Stimulated activated CD8-positive, alpha-beta memory T cell treated with anti-CD3 and anti-CD28 coated beads, Interleukin-15, amount 100 ng/mL, for 48 hours (primary cell): ENCODE measurements around the gene BCAS4.
"Not testable (repeated sequence)": the region's sequence is repeated elsewhere in the genome, so short reads cannot be mapped to it uniquely, and the experiment has no call there.

ENCODE experiments used
- DNase-seq, 2 donors: peaks; one replicate each; pipeline ENCODE4 v3.0.0-alpha.2; 2020; ENCODE audit warnings: low read depth in 2 of 2

BCAS4 gene

GRCh38 chr20:50771419-50772080 is 23.3 kb upstream of the BCAS4 start:
- not testable (repeated sequence) for DNase-seq

DNA sequence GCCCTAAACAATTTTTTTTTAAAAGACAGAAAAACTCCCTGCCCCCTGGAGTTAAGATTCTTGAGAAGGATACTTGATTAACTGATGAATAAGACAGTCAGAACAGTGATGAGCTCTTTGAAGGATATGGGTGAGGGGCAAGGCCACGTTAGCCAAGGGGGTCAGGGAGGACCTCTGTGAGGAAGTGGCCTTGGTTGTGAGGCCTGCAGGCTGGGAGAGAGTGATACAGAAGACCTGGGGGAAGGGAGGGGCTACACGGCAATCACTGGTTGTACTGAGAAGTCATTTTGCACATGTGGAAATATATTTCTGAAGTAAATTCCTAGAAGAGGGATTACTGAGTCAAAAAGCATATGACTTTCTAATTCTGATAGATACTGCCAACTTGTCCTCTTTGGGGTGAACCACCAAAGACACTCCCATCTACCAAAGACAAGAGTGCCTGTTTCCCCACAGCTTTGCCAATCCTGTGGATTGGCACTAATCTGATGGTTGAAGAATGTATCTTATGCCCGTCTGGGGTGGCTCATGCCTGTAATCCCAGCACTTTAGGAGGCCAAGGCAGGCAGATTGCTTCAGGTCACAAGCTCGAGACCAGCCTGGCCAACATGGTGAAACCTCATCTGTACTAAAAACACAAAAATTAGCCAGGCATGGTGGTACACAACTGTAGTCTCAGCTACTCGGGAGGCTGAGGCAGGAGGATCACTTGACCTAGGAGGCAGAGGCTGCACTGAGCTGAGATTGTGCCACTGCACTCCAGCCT is 22.3 kb upstream of the BCAS4 start:
- no peak for DNase-seq

GRCh38 chr20:50774515-50774914 is 20.3 kb upstream of the BCAS4 start:
- no peak for DNase-seq

- no peak for DNase-seq
These were observed 18.6 kb upstream of the BCAS4 start for GRCh38 chr20:50776122-50776817.

GRCh38 chr20:50777373-50777772 is 17.5 kb upstream of the BCAS4 start:
- DNase-seq = no peak

DNA sequence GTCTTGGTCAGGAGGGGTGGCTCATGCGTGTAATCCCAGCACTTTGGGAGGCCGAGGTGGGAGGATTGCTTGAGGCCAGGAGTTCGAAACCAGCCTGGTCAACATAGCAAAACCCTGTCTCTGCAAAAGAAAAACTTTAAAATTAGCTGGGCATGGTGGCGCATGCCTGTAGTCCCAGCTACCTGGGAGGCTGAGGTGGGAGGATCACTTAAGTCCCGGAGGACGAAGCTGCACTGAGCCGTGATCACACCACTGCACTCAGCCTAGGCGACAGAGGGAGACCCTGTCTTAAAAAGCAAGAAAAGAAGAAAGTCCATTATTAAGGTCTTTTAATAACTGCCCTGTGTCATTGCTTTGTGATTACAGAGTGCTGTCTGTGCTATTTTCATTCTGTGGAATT is 15.9 kb upstream of the BCAS4 start:
- DNase-seq = not testable (repeated sequence)

- no peak for DNase-seq
These were observed 11.5 kb upstream of the BCAS4 start for GRCh38 chr20:50783390-50783789.

- DNase-seq = no peak
These were observed 11.0 kb upstream of the BCAS4 start for GRCh38 chr20:50783903-50784302.

DNA sequence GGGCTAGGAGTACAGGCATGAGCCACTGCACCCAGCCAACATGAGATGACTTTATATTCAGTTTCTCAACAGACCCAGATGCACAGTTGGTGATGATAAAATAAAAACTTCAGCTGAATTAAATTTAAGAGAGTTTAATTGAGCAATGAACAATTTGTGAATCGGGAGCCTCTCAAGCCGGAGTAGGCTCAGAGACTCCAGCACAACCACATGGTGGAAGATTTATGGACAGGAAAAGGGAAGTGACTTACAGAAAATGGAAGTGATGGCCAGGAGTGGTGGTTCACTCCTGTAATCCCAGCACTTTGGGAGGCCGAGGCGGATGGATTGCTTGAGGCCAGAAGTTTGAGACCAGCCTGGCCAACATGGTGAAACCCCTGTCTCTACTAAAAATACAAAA is 10.4 kb upstream of the BCAS4 start:
- DNase-seq = no peak

DNA sequence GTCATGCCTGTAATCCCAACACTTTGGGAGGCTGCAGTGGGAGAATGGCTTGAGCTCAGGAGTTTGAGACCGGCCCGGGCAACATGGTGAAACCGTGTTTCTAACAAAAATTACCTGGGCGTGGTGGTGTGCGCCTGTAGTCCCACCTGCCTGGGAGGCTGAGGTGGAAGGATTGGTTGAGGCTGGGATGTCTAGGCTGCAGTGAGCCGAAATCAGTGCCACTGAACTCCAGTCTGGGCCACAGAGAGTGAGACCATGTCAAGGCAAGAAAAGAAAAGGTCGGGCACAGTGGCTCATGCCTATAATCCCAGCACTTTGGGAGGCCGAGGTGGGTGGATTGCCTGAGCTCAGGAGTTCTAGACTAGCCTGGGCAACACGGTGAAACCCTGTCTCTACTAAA is 8.2 kb upstream of the BCAS4 start:
- DNase-seq = no peak

DNA sequence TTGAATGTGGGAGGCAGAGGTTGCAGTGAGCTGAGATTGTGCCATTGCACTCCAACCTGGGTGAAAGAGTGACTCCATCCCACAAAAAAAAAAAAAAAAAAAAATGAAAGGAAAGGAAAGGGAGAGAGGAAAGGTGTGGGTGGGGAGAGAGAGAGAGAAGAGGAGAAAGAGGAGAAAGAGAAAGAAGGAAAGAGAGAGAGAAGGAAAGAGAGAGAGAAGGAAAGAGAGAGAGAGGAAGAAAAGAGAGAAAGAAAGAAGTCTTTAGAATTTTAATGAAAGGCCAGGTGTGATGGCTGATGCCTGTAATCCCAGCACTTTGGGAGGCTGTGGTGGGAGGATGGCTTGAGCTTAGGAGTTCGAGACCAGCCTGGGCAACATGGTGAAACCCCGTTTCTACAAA is 7.7 kb upstream of the BCAS4 start:
- DNase-seq = no peak

- DNase-seq = no peak
These were observed 6.5 kb upstream of the BCAS4 start for GRCh38 chr20:50788045-50788991.

DNA sequence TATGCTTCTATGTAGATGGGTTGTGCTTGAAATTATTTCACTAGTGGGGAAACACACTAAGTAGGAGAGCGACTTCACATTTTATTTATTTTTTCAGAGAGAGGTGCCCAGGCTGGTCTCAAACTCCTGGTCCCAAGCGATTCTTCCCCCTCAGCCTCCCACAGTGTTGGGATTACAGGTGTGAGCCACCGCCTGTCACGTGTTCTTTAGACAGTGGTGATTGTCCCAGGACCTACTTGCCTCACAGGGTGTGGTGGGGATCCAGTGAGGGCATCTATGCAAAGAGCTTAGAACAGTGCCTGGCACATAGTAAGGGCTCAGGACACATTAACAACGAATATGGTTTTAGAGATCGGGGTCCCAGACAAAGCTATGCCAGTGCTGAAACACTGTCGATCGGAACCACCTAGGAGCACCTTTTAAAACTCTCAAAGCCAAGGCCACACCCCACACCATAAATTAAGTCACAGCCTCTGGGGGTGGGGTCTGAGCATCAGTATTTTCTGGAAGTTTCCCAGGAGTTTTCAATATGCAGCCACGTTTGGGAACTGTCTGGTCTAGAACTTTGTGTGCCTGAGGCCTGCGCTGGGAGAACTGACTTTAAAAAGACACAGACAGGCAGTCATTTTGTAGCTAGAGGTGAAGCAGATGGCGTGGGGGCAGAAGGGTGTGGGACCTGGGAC is 4.8 kb upstream of the BCAS4 start:
- DNase-seq = no peak

- peak; percentile 70 to 75 for DNase-seq
These were observed 4.1 kb upstream of the BCAS4 start for GRCh38 chr20:50790651-50791277.

DNA sequence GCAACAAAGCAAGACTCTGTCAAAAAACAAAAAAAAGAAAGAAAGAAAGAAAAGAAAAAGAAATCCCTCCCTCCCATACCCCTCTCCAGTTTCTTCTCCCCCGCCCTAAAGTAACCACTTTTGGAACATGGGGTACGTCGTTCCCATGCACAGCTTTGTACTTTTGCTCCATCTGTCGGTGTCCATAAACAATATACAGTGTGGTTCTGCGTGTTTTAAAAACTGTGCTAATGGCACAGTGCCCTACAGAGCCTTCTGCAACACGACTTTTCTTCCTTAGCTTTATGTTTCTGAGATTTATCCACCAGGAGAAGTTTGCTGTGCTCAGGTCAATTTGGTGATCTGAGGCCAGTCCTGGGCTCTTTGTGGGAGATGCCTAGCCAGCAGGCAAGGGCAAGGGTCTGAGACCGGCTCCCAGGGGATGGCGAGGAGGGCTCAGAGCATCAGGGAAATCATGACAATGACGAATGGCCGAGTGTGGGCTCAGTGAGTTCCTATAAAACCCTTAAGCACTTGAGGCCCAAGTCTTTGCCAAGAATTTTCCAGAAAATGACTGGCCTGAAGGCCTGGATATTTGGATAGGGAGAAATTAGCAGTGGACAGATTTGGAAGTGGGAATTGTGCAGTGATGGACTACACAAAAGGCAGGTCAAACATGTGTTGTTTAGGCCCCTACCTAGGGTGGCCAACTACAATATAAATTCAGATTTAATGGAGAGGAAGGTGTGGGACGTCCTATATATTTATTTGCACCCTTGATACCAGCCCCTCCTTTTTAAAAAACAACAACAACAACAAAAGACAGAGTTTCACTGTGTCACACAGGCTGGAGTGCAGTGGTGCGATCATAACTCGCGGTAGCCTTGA is 1.9 kb upstream of the BCAS4 start:
- no peak for DNase-seq

DNA sequence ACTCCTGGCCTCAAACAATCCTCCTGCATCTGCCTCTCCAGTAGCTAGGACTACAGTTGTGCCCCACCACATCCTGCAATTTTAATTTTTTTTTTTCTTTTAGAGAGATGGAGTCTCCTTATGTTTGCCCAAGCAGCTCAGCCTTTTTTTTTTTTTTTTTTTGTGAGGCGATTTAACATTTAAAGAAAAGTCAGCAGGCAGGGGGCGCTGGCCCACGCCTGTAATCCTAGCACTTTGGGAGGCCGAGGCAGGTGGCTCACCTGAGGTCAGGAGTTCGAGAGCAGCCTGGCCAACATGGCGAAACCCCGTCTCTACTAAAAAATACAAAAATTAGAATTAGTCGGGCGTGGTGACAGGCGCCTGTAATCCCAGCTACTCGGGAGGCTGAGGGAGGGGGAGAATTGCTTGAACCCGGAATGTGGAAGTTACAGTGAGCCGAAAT is 1.3 kb upstream of the BCAS4 start:
- DNase-seq = not testable (repeated sequence)

DNA sequence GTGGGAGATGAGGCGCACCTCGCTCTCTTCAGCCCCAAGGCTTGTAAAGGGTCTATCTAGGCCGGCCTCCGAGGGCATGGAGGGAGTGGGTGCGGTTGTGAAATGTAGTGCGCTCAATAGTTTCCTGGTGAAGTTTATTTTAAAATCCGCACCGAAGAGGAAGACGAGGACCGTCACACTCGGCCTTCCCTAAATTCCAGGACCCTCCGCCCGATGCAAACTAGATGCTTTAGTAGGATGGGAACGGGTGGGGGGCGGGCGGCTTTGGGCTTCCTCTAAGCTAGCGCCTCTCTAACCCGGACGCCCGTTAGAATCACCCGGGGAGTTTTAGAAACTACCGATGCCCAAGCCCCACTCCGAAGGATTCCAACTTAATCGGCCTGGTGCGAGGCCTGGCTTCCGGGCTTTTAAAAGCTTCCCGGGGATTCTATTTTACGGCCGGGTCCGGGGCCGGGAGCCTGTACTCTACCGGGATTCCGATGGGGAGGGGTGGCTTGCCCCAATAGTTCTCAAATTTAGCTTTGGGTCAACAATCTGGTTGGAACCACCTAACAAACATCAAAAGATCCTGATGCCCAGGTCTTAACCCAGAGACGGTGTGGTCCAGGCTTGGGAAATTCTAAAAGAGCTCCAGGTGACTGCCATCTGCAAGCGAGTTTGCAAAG is 548 bp upstream of the BCAS4 start:
- no peak for DNase-seq

- DNase-seq = no peak
These were observed 2.3 kb downstream of the BCAS4 start for GRCh38 chr20:50797142-50797541.

DNA sequence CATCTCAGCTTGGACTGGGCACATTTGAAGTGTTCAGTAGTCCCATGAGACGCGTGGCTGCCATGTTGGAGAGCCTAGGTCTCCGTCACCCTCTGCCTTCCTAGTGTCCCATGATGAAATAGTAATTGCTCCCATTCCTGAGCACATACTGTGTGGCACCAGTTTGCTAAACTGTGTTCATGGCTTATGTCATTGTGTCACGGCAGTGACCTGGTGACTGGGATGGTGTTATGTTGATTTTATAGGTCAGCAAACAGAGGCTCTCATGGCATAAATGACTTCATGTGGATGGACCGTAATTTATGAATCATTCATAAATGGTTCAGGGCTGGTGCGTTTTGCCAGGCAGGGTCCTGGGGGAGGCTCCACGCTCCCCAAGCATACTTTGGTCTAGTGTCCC is 3.8 kb downstream of the BCAS4 start:
- no peak for DNase-seq
